Astrocyte (in vitro differentiated cells and primary cell): ENCODE results near the gene NCK2. TPM values are rescaled to one million over a fixed set of nuclear protein-coding genes. Genes with fewer than 3 reads are reported as not detected.

Source experiments
- DNase-seq: peaks from one replicate; pipeline ENCODE4 v3.0.0-alpha.2; 2010; ENCODE audit warnings: low read depth
- FAIRE-seq: peaks from 2 replicates; lab custom pipeline; 2011; peaks lifted over from hg19 to GRCh38; lab: Jason Lieb, UNC
- H2AFZ ChIP-seq: 2 replicates; pipeline ENCODE4 v1.6.0; 2012; ENCODE audit warnings: low read depth, low read length, inconsistent platforms
- H3K27ac ChIP-seq: 2 replicates; pipeline ENCODE4 v1.5.1; 2011; ENCODE audit warnings: low read depth, low read length, inconsistent platforms
- H3K27me3 ChIP-seq: 2 replicates; pipeline ENCODE4 v1.6.0; 2011; ENCODE audit warnings: low read length, inconsistent platforms; ENCODE audit not compliant: insufficient read depth
- H3K36me3 ChIP-seq: 2 replicates; pipeline ENCODE4 v1.5.1; 2011; ENCODE audit warnings: low read length, inconsistent platforms; ENCODE audit not compliant: insufficient read depth
- H3K4me1 ChIP-seq: 2 replicates; pipeline ENCODE4 v1.5.1; 2011; ENCODE audit warnings: low read length, inconsistent platforms; ENCODE audit not compliant: insufficient read depth
- H3K4me2 ChIP-seq: 2 replicates; pipeline ENCODE4 v1.6.0; 2012; ENCODE audit warnings: low read length, inconsistent platforms
- H3K4me3 ChIP-seq: 2 replicates; pipeline ENCODE4 v1.5.1; 2011; ENCODE audit warnings: low read depth, mild to moderate bottlenecking, low read length, inconsistent platforms; ENCODE audit not compliant: insufficient read depth
- H3K79me2 ChIP-seq: 2 replicates; pipeline ENCODE4 v1.6.0; 2012; ENCODE audit warnings: mild to moderate bottlenecking, low read length, inconsistent platforms; ENCODE audit not compliant: insufficient read depth
- H3K9ac ChIP-seq: 2 replicates; pipeline ENCODE4 v1.6.0; 2012; ENCODE audit warnings: mild to moderate bottlenecking, low read length, inconsistent platforms
- H3K9me3 ChIP-seq: 2 replicates; pipeline ENCODE4 v1.5.1; 2012; ENCODE audit warnings: low read depth, mild to moderate bottlenecking, low read length, inconsistent platforms; ENCODE audit not compliant: insufficient read depth
- H4K20me1 ChIP-seq: 2 replicates; pipeline ENCODE4 v1.6.0; 2012; ENCODE audit warnings: low read length, inconsistent platforms; ENCODE audit not compliant: insufficient read depth
- H3K27ac Mint-ChIP-seq: one replicate; pipeline ENCODE4 v1.8.0; 2021; ENCODE audit warnings: mild to moderate bottlenecking, mixed read lengths; ENCODE audit not compliant: unreplicated experiment
- H3K27me3 Mint-ChIP-seq: one replicate; pipeline ENCODE4 v1.8.0; 2021; ENCODE audit warnings: low read depth, mixed read lengths; ENCODE audit not compliant: unreplicated experiment
- H3K36me3 Mint-ChIP-seq: one replicate; pipeline ENCODE4 v1.8.0; 2021; ENCODE audit warnings: low read depth, mixed read lengths; ENCODE audit not compliant: unreplicated experiment
- H3K4me1 Mint-ChIP-seq: one replicate; pipeline ENCODE4 v1.8.0; 2021; ENCODE audit warnings: low read depth, mixed read lengths; ENCODE audit not compliant: unreplicated experiment
- H3K4me3 Mint-ChIP-seq: one replicate; pipeline ENCODE4 v1.8.0; 2021; ENCODE audit warnings: mild to moderate bottlenecking, moderate library complexity, mixed read lengths; ENCODE audit not compliant: unreplicated experiment
- H3K9me3 Mint-ChIP-seq: one replicate; pipeline ENCODE4 v1.8.0; 2021; ENCODE audit warnings: mild to moderate bottlenecking, mixed read lengths; ENCODE audit not compliant: unreplicated experiment
- EZH2 ChIP-seq: IDR thresholded peaks from 2 replicates; pipeline ENCODE4 v1.6.1; 2012; ENCODE audit warnings: mild to moderate bottlenecking, low read length, inconsistent platforms; ENCODE audit not compliant: insufficient read depth
- total RNA-seq: library from RNA; stranded (reverse); gene quantifications from 2 replicates; pipeline ENCODE4 v1.2.1, GENCODE V29; 2021
- TF ChIP-seq, protein P1 (sequence below): IDR thresholded peaks from 2 replicates; pipeline ENCODE4 v1.5.1; 2011; ENCODE audit warnings: low read depth, mild to moderate bottlenecking, inconsistent platforms, low read length, moderate library complexity; ENCODE audit not compliant: insufficient read depth

Gene NCK2
- total RNA-seq, 1 donor from 2014 or later = 61.6 TPM

DNA sequence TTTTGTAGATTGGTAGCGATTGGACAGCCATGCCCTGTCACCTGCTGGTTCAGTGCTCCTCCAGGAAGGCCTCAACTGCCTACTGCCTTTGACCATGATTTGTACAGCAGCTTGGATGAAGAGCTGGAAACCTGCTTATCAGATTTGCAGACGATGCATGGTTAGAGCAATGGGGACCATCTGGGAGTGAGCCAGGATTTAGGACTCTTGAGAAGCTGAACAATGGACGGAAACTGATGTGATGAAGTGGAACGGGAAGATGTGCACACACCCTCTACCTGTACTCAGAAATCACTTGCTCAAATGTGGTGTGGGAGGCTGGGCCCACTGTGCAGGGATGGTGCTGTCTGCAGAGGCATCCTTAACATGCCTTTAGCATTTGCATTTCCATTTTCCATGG, 57.2 kb downstream of the NCK2 start:
- Histone ChIP-seq H2AFZ (no peak overlapping the region), H3K27me3 (no peaks in the 10 kb centered on the region), H3K9ac (no peak overlapping the region), H3K36me3 (no peaks in the 10 kb centered on the region), H3K4me3 (no peak overlapping the region), H3K27ac (no peak overlapping the region), H3K79me2 (peaks cover 97% of the 10 kb centered on the region), H4K20me1 (peaks cover 96% of the 10 kb centered on the region), H3K4me1 (peaks cover 9% of the 10 kb centered on the region), H3K4me2 (no peak overlapping the region), H3K9me3 (no peaks in the 10 kb centered on the region)
- FAIRE-seq = no peak
- H3K27ac Mint-ChIP-seq = no peak overlapping the region
- no peak for TF ChIP-seq EZH2
- TF ChIP-seq, protein P1, sequence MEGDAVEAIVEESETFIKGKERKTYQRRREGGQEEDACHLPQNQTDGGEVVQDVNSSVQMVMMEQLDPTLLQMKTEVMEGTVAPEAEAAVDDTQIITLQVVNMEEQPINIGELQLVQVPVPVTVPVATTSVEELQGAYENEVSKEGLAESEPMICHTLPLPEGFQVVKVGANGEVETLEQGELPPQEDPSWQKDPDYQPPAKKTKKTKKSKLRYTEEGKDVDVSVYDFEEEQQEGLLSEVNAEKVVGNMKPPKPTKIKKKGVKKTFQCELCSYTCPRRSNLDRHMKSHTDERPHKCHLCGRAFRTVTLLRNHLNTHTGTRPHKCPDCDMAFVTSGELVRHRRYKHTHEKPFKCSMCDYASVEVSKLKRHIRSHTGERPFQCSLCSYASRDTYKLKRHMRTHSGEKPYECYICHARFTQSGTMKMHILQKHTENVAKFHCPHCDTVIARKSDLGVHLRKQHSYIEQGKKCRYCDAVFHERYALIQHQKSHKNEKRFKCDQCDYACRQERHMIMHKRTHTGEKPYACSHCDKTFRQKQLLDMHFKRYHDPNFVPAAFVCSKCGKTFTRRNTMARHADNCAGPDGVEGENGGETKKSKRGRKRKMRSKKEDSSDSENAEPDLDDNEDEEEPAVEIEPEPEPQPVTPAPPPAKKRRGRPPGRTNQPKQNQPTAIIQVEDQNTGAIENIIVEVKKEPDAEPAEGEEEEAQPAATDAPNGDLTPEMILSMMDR = no peak
- H3K36me3 Mint-ChIP-seq = peaks cover 9% of the 10 kb centered on the region
- H3K9me3 Mint-ChIP-seq = peaks cover 2% of the 10 kb centered on the region
- no peaks in the 10 kb centered on the region for H3K27me3 Mint-ChIP-seq
- peaks cover 49% of the 10 kb centered on the region for H3K4me1 Mint-ChIP-seq
- DNase-seq = no peak
- no peak overlapping the region for H3K4me3 Mint-ChIP-seq

DNA sequence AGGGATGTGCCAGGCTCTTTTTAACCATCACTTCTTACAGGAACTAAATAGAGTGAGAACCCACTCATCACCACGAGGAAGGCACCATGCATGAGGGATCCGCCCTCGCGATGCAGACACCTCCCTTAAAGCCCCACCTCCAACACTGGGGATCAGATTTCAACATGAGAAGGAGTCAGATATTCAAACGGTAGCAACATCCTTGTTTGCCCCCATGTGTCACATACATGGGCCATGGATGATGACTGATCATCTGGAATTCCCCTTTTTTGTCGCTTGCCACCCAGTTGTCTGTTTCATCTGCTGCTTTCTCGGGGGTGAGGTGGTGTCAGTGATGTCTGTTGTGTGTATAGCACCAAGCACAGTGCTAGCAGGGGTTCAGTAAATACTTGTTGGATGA, 57.9 kb downstream of the NCK2 start:
- Mint-ChIP-seq H3K27ac (no peak overlapping the region), H3K4me1 (peaks cover 42% of the 10 kb centered on the region), H3K27me3 (no peaks in the 10 kb centered on the region), H3K9me3 (peaks cover 2% of the 10 kb centered on the region), H3K36me3 (peaks cover 9% of the 10 kb centered on the region), H3K4me3 (no peak overlapping the region)
- Histone ChIP-seq H4K20me1 (peaks cover 95% of the 10 kb centered on the region), H3K79me2 (peaks cover 96% of the 10 kb centered on the region), H2AFZ (no peak overlapping the region), H3K4me1 (peaks cover 4% of the 10 kb centered on the region), H3K27ac (no peak overlapping the region), H3K36me3 (no peaks in the 10 kb centered on the region), H3K4me2 (no peak overlapping the region), H3K4me3 (no peak overlapping the region), H3K9ac (no peak overlapping the region), H3K9me3 (no peaks in the 10 kb centered on the region), H3K27me3 (no peaks in the 10 kb centered on the region)
- FAIRE-seq (no peak), DNase-seq (no peak)
- TF ChIP-seq EZH2 = no peak
- TF ChIP-seq, protein P1 = no peak

DNA sequence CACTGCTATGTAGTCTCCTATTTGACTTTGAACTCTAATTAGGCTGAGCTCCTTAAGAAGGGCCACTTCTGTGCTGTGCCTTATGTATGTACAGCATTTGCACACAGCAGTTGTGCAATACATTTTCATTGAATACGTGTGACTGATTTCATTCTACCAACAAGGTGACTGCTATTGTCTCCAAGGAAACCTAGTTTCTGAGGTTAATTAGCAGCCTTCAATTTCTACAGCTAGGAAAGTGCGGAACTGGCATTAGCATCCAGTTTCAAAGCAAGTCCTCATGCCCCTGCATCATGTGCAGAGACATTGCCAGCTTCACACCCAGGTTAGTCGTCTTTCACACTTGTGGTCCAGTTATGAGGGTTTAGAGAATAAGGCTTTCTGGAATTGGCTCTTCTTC, 58.6 kb downstream of the NCK2 start:
- Mint-ChIP-seq H3K27ac (no peak overlapping the region), H3K27me3 (no peaks in the 10 kb centered on the region), H3K9me3 (peaks cover 2% of the 10 kb centered on the region), H3K36me3 (peaks cover 11% of the 10 kb centered on the region), H3K4me1 (peaks cover 36% of the 10 kb centered on the region), H3K4me3 (no peak overlapping the region)
- Histone ChIP-seq H3K79me2 (peaks cover 95% of the 10 kb centered on the region), H3K4me2 (no peak overlapping the region), H3K36me3 (no peaks in the 10 kb centered on the region), H3K4me1 (peaks cover 3% of the 10 kb centered on the region), H2AFZ (no peak overlapping the region), H3K4me3 (no peak overlapping the region), H3K9ac (no peak overlapping the region), H3K9me3 (no peaks in the 10 kb centered on the region), H3K27ac (no peak overlapping the region), H3K27me3 (no peaks in the 10 kb centered on the region), H4K20me1 (peaks cover 95% of the 10 kb centered on the region)
- TF ChIP-seq, protein P1 = no peak
- TF ChIP-seq EZH2 = no peak
- FAIRE-seq (no peak), DNase-seq (no peak)
